Myocyte (in vitro differentiated cells): Measurements from ENCODE around the gene TNC. TPM values are rescaled to one million over a fixed set of nuclear protein-coding genes. Genes with fewer than 3 reads are reported as not detected.

ENCODE experiments used
- DNase-seq: peaks from one replicate; pipeline ENCODE4 v3.0.0-alpha.2; 2012; ENCODE audit warnings: low read depth
- polyA plus RNA-seq: library from polyadenylated mRNA; unstranded; fragments of >200 nt; gene quantifications from one replicate; pipeline ENCODE4 v1.2.1, GENCODE V29; 2012; ENCODE audit warnings: missing spikeins
- total RNA-seq: library from RNA; depleted of rRNA; stranded (reverse); fragments of >200 nt; gene quantifications from 2 replicates; pipeline ENCODE4 v1.2.3, GENCODE V29; 2014

Gene TNC
- 2.0 and 6.0 TPM in 2 replicates for total RNA-seq
- 60.3 TPM for polyA plus RNA-seq

- DNase-seq = peak; percentile 96
These were observed at the start of gene TNC for GRCh38 chr9:115117999-115118878. TSS of gene TNC (minus strand) at chr9:115118157. CDS start at chr9:115091018, 27,139 bp downstream.

- peak; percentile 79 for DNase-seq
These were observed 49.2 kb upstream of the TNC start for GRCh38 chr9:115167175-115167574.

GRCh38 chr9:115165233-115165632, 47.3 kb upstream of the TNC start:
- no peak for DNase-seq

- peak; percentile 91 for DNase-seq
These were observed 46.6 kb upstream of the TNC start for GRCh38 chr9:115164511-115164974.

GRCh38 chr9:115162946-115163345, 45.0 kb upstream of the TNC start:
- DNase-seq = no peak

GRCh38 chr9:115161446-115161845, 43.5 kb upstream of the TNC start:
- DNase-seq = no peak

GRCh38 chr9:115158661-115159481, 40.9 kb upstream of the TNC start:
- DNase-seq = no peak

GRCh38 chr9:115157245-115157674, 39.3 kb upstream of the TNC start:
- DNase-seq = peak; percentile 57

GRCh38 chr9:115155037-115155436, 37.1 kb upstream of the TNC start:
- no peak for DNase-seq

- DNase-seq = no peak
These were observed 36.7 kb upstream of the TNC start for GRCh38 chr9:115154617-115155016.

GRCh38 chr9:115152281-115152820, 34.4 kb upstream of the TNC start:
- DNase-seq = no peak

GRCh38 chr9:115148721-115149120, 30.8 kb upstream of the TNC start:
- DNase-seq = no peak

- peak; percentile 65 for DNase-seq
These were observed 28.6 kb upstream of the TNC start for GRCh38 chr9:115146581-115147021.

- no peak for DNase-seq
These were observed 26.7 kb upstream of the TNC start for GRCh38 chr9:115144706-115145105.

- no peak for DNase-seq
These were observed 25.7 kb upstream of the TNC start for GRCh38 chr9:115143689-115144088.

- peak; percentile 65 for DNase-seq
These were observed 24.7 kb upstream of the TNC start for GRCh38 chr9:115142517-115143270.

- no peak for DNase-seq
These were observed 24.1 kb upstream of the TNC start for GRCh38 chr9:115142090-115142489.

GRCh38 chr9:115141612-115142011, 23.7 kb upstream of the TNC start:
- DNase-seq = no peak

- DNase-seq = no peak
These were observed 20.2 kb upstream of the TNC start for GRCh38 chr9:115138151-115138550.

GRCh38 chr9:115137526-115137925, 19.6 kb upstream of the TNC start:
- DNase-seq = no peak
